NCI-H345 treated with DMSO at 0.1 percent for 48 hours (cell line): Measurements from ENCODE around the gene RAD21L1.
A peak's percentile ranks its signal among the peaks of the same experiment; 100 is the strongest.

Experiments used
- DNase-seq: peaks from one replicate; lab custom pipeline; 2025; ENCODE audit not compliant: unreplicated experiment; lab: John Stamatoyannopoulos, UW

RAD21L1 gene

DNA sequence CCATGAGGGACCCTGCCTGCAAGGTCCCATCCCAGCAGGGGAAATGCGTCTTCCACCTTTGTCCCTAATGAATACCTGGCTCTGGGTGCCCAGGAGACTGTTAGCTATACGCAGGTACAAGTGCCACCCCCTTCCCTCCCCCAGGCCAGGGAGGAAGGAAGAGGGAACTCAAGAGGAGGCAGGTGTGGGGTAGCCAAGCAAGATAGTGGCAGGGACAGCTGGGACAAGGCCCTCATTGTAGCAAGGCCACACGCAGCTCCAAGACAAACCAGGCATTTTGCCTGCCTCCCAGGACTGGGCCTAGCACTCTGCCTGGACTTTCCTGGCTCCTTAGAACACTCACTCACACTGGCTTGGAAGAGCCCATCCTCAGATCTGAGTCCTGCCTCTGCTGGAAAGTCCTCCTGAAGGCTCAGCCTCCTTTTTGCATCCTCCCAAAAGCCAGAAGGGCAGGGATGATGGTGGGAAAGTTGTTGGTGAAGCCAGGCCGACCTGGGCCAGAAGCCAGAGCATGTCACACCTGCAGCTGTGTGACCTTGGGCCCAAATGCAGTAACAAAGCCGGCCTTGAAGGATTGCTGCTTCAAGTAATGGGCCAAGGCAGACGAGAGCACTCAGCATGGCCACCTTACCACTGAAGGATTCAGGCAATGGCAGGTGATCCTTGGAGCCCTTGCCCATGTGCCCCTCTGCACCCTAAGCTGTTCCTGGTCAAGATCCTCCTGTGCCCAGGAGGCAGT, 68.0 kb downstream of the RAD21L1 start:
- peak; percentile 73 for DNase-seq

GRCh38 chr20:1294497-1294896, 68.7 kb downstream of the RAD21L1 start:
- DNase-seq = no peak

- no peak for DNase-seq
Observed at GRCh38 chr20:1295276-1295930, 69.6 kb downstream of the RAD21L1 start.

DNA sequence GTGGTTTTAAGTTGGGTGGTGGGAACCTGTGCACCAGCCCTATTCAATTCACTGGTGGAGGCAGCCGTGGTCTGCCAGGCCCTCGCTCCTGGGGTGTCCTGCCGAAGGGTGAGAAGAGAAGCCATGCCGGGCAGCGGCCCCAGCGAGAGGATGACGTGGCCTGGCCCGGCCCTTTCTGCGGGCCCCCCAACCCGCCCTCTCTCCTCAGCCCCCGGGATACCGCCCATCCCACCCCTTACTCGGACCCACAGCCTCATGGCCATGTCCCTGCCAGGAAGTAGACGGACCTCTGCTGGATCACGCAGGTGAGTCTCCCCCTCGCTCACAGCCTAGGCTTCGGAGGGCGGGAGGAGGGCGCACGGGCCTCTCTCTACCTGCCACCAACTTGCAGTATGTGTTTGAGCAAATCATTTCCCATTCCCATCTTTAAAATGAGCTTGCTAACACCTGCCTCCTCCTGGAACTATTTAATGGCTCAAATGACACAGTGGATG, 70.3 kb downstream of the RAD21L1 start:
- no peak for DNase-seq

- DNase-seq = no peak
Observed at GRCh38 chr20:1296922-1297321, 71.1 kb downstream of the RAD21L1 start.

GRCh38 chr20:1297486-1297885, 71.6 kb downstream of the RAD21L1 start:
- no peak for DNase-seq

DNA sequence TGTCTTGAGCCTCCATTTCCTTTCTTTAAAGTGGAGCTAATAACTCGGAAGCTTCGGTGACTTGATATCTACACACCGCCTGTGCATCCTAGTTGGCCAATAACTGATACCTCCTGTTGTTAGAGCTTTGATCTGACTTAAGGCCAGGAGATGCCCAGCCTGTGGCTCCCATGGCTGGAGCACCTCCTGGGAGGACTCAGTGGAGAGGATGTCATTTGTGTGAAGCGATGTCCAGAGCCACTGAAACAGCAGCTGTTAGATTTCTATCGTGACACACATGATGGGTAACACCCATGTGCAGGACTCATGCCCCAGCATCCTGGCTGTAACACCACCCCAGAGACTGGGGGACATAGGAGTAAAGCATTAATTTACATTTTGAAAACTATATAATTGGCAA, 72.3 kb downstream of the RAD21L1 start:
- no peak for DNase-seq

DNA sequence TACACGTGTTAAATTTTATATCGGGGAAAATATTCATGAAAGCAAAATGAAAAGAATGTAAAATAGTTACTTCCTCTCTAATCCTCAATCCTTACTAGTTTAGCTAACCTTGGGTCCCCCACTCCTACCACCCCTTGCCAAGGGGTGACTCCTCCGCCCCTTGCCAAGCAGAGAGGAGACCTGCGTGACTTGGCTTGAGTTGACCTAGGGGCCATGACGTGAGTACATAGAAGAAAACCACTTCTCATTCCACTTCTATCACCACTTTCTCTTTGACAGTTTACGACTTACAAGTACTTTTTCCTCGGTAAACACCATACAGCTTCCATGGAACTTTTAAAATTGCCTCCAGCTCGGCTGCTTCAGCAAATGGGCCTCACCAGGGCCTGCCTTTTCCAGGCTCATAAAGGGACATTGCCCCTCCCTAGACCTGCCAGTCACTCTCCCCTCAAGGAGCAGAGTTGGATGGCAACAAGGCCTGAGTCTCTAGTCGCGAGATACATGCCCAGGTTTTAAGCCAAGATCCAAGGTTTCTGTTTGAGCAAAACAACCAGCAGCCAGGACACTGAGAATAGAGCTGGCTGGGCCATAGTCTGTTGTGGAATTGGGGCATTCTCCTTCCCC, 73.2 kb downstream of the RAD21L1 start:
- no peak for DNase-seq

DNA sequence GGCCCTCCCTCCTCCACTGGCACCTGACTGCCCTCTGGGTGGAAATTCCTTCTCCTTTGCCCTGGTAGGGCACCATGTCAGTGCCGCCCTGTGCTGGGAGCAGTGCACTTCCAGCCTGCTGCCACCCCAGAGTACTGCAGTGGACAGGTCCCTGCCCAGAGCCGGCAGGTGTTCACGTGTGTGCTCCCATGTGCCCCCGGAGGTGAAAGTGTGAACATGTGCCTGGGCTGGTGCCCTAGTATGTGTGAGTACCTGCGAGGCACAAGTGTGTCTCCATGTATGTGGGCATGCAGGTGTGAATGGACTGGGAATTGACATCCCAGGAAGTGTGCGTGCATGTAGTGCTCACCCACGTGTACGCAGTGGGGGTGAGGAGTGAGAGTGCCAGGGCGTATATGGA, 73.7 kb downstream of the RAD21L1 start:
- DNase-seq = peak; percentile 1

DNA sequence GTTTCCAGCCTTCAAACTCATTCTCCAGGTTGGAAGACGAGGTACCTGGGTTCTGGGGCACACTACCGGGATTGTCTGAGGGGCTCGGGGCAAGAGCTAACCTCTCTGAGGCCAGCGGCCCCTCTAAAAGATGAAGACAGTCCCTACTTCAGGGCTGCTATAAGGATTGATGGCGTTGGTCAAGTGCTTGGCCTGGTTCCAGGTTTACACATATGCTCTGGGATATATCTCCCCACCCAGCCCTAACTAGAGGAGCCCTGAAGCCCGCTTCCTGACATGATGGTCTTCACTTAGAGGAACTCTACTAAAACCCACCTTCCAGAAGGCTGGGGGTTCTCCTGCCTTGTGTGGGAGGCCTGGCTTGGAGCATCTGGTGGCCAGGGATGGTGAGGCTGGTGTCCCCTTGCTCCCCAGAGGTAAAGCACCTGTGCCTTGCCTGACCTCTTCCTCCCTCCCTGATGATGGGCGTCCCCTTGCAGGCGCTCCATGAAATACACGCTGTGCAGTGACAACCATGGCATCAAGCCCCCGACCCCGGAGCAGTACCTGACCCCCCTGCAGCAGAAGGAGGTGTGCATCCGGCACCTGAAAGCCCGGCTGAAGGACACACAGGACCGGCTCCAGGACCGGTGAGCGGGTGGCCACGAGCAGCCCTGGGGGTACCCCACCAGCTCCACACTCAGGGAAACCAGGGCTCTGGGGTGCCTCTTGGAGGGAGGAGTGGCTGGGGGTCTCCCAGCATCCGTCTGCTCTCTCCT, 74.4 kb downstream of the RAD21L1 start:
- no peak for DNase-seq

GRCh38 chr20:1301031-1301529, 75.2 kb downstream of the RAD21L1 start:
- no peak for DNase-seq

- DNase-seq = no peak
Observed at GRCh38 chr20:1302685-1303541, 77.1 kb downstream of the RAD21L1 start.

GRCh38 chr20:1304710-1305515, 79.1 kb downstream of the RAD21L1 start:
- no peak for DNase-seq
